Astrocyte of the spinal cord (primary cell): ENCODE measurements around the gene IGFL3.
"Not testable (repeated sequence)": the region's sequence is repeated elsewhere in the genome, so short reads cannot be mapped to it uniquely, and the experiment has no call there.

Experiments used
- DNase-seq: peaks from one replicate; pipeline ENCODE4 v3.0.0; 2011; ENCODE audit warnings: low read depth, low spot score
- H3K4me3 ChIP-seq: 2 replicates; pipeline ENCODE4 v1.5.1; 2011; ENCODE audit warnings: low read depth, mild to moderate bottlenecking, low read length, moderate library complexity
- in situ Hi-C: cut with HindIII; loops from 2 replicates; pipeline ENCODE4 v1.10.0; 2017; ENCODE audit warnings: low sequenced_read_pairs
- TF ChIP-seq, protein P1 (sequence below): IDR thresholded peaks from 2 replicates; pipeline ENCODE4 v1.5.1; 2012; ENCODE audit warnings: low read depth, mild to moderate bottlenecking, low read length, inconsistent platforms

The IGFL3 gene

DNA sequence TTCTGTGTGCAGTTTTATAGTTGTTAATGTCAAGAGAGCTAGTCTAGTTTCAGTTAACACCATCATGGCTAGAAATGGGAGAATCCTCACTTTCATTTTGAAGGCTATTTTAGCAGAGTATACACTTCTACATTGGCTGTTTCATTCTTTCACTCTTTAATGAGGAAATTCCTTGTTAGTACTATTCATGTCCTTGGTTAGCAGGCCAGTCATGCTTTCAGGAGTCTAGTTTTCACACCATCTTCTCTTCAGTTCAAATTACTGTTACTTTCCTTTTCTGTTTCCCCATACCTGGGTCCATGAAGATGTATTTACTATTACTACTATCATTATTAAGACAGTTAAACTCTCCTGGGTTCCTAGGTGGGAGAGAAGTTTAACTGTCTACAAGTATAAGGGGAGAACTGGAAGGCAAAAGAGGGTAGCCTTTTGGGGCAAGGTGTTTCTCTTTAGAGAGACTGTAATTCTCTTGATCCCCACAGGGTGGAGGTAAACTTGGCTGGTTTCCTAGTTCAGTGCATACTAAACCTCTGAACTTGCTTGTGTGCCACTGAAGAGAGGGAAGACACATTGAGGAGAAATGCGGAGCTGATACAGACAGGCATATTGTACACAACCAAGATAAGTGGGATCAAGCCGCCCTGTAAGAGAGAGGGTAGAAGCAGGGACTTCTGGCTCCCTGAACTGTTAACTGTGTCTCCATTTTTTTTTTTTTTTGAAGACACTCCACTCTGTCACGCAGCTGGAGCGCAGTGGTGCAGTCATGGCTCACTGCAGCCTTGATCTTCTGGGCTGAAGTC, 42.4 kb downstream of the IGFL3 start:
- H3K4me3 ChIP-seq = no peak overlapping the region
- in situ Hi-C loops = no loop called here
- DNase-seq = peak; percentile 65
- TF ChIP-seq, protein P1, sequence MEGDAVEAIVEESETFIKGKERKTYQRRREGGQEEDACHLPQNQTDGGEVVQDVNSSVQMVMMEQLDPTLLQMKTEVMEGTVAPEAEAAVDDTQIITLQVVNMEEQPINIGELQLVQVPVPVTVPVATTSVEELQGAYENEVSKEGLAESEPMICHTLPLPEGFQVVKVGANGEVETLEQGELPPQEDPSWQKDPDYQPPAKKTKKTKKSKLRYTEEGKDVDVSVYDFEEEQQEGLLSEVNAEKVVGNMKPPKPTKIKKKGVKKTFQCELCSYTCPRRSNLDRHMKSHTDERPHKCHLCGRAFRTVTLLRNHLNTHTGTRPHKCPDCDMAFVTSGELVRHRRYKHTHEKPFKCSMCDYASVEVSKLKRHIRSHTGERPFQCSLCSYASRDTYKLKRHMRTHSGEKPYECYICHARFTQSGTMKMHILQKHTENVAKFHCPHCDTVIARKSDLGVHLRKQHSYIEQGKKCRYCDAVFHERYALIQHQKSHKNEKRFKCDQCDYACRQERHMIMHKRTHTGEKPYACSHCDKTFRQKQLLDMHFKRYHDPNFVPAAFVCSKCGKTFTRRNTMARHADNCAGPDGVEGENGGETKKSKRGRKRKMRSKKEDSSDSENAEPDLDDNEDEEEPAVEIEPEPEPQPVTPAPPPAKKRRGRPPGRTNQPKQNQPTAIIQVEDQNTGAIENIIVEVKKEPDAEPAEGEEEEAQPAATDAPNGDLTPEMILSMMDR = peak; percentile 62

DNA sequence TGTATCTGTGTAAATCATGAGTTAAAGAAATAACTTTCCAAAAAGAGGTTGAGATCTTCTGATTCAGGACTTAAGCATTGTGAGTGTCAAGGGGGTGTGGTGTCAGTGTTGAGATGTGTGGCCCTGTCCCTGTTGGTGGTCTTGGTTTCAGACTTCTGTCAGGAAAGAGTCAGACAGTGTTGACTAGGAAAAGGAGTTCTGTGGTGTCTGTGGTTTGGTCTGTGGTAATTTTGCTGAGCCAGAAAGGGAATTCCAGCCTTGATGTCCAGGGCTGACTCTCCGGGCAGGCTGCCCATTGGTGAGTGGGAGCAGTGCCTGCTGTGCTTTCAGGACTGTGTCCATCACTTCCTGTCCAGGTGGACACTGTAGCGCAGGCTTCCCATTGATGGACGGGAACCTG, 43.9 kb downstream of the IGFL3 start:
- TF ChIP-seq, protein P1 = no peak
- in situ Hi-C loops = no loop called here
- no peak overlapping the region for H3K4me3 ChIP-seq
- DNase-seq = peak; percentile 99

DNA sequence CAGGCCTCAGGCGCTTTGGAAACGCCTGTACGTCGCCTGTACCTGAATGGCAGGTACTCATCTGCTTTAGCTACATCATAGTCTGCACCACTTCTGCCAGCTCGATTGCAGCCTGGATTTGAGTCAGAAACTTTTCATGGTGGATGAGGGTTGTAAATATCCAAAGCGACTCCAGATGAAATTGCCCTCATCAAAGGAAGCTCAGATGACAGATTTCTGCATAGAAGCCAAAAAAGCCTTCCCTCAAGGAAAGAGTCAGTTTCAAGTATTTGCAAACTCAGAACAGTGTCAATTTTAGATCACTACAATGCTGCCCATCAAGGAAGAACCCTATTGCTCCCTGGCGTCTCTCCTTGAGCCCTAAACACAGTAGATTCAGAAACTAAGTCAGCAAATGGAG, 44.9 kb downstream of the IGFL3 start:
- TF ChIP-seq, protein P1 = no peak
- no peak for DNase-seq
- no peak overlapping the region for H3K4me3 ChIP-seq
- in situ Hi-C loops = no loop called here

- in situ Hi-C loops, H3K4me3 ChIP-seq: not testable (repeated sequence)
- peak; percentile 81 for DNase-seq
- TF ChIP-seq, protein P1 = peak; percentile 64
These were observed 45.7 kb downstream of the IGFL3 start for GRCh38 chr19:46078573-46079332.

DNA sequence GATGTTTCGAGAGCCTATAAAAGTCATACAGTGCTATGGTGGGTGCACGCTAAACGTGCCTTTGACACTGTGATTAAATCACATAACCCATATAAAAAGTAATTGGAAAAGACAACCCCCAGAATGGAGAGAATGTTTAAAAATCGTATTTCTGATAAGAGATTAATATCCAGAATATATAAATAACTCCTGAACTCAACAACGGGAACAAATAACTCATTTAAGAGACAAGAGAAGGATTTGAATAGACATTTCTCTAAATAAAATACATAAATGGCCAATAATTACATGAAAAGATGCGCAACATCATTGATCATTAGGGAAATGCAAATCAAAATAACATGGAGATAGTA, 46.7 kb downstream of the IGFL3 start:
- in situ Hi-C loops = no loop called here
- no peak overlapping the region for H3K4me3 ChIP-seq
- no peak for DNase-seq
- TF ChIP-seq, protein P1 = no peak

- TF ChIP-seq, protein P1 = peak; percentile 100
- peak overlapping the region; percentile 26 for H3K4me3 ChIP-seq
- in situ Hi-C loops = no loop called here
- peak; percentile 85 for DNase-seq
These were observed 47.3 kb downstream of the IGFL3 start for GRCh38 chr19:46076951-46077814.
